ENCODE measurements around the gene MGMT. TPM values are rescaled to one million over a fixed set of nuclear protein-coding genes. Genes with fewer than 3 reads are reported as not detected.

MGMT gene
- total RNA-seq, 1 donor from 2014 or later: 20.8 TPM

- H3K36me3 Mint-ChIP-seq (ENCODE audit: unreplicated experiment): no peaks in the 10 kb centered on the region
- H3K27me3 Mint-ChIP-seq (ENCODE audit: unreplicated experiment): no peaks in the 10 kb centered on the region
- no peak overlapping the region for H3K27ac Mint-ChIP-seq (ENCODE audit: unreplicated experiment)
- DNase-seq (ENCODE audit: extremely low spot score, unreplicated experiment): no peak
- peaks cover 18% of the 10 kb centered on the region for H3K9me3 Mint-ChIP-seq (ENCODE audit: unreplicated experiment)
- no peak for TF ChIP-seq CTCF (IDR thresholded peaks at IDR 0.05)
- H3K4me1 Mint-ChIP-seq (ENCODE audit: unreplicated experiment): no peaks in the 10 kb centered on the region
- no peak overlapping the region for H3K4me3 Mint-ChIP-seq (ENCODE audit: unreplicated experiment)
Measured at GRCh38 chr10:129659508-129660268, 192.6 kb downstream of the MGMT start.

GRCh38 chr10:129660569-129660968 is 193.5 kb downstream of the MGMT start:
- Mint-ChIP-seq H3K4me3 (ENCODE audit: unreplicated experiment) (no peak overlapping the region), H3K36me3 (ENCODE audit: unreplicated experiment) (no peaks in the 10 kb centered on the region), H3K27ac (ENCODE audit: unreplicated experiment) (no peak overlapping the region), H3K4me1 (ENCODE audit: unreplicated experiment) (no peaks in the 10 kb centered on the region), H3K9me3 (ENCODE audit: unreplicated experiment) (peaks cover 23% of the 10 kb centered on the region), H3K27me3 (ENCODE audit: unreplicated experiment) (no peaks in the 10 kb centered on the region)
- DNase-seq (ENCODE audit: extremely low spot score, unreplicated experiment): no peak
- TF ChIP-seq CTCF (IDR thresholded peaks at IDR 0.05): no peak

- H3K27ac Mint-ChIP-seq (ENCODE audit: unreplicated experiment): no peak overlapping the region
- no peak for TF ChIP-seq CTCF (IDR thresholded peaks at IDR 0.05)
- no peaks in the 10 kb centered on the region for H3K27me3 Mint-ChIP-seq (ENCODE audit: unreplicated experiment)
- H3K4me3 Mint-ChIP-seq (ENCODE audit: unreplicated experiment): no peak overlapping the region
- no peak for DNase-seq (ENCODE audit: extremely low spot score, unreplicated experiment)
- peaks cover 26% of the 10 kb centered on the region for H3K9me3 Mint-ChIP-seq (ENCODE audit: unreplicated experiment)
- H3K4me1 Mint-ChIP-seq (ENCODE audit: unreplicated experiment): no peaks in the 10 kb centered on the region
- no peaks in the 10 kb centered on the region for H3K36me3 Mint-ChIP-seq (ENCODE audit: unreplicated experiment)
Measured at GRCh38 chr10:129662426-129662825, 195.4 kb downstream of the MGMT start.

- Mint-ChIP-seq H3K9me3 (ENCODE audit: unreplicated experiment) (peaks cover 41% of the 10 kb centered on the region), H3K27me3 (ENCODE audit: unreplicated experiment) (no peaks in the 10 kb centered on the region), H3K4me1 (ENCODE audit: unreplicated experiment) (no peaks in the 10 kb centered on the region), H3K4me3 (ENCODE audit: unreplicated experiment) (no peak overlapping the region), H3K36me3 (ENCODE audit: unreplicated experiment) (no peaks in the 10 kb centered on the region), H3K27ac (ENCODE audit: unreplicated experiment) (no peak overlapping the region)
- no peak for TF ChIP-seq CTCF (IDR thresholded peaks at IDR 0.05)
- no peak for DNase-seq (ENCODE audit: extremely low spot score, unreplicated experiment)
Measured at GRCh38 chr10:129670124-129670523, 203.1 kb downstream of the MGMT start.

- TF ChIP-seq CTCF (IDR thresholded peaks at IDR 0.05): no peak
- H3K9me3 Mint-ChIP-seq (ENCODE audit: unreplicated experiment): peaks cover 36% of the 10 kb centered on the region
- no peaks in the 10 kb centered on the region for H3K27me3 Mint-ChIP-seq (ENCODE audit: unreplicated experiment)
- no peak overlapping the region for H3K27ac Mint-ChIP-seq (ENCODE audit: unreplicated experiment)
- no peak overlapping the region for H3K4me3 Mint-ChIP-seq (ENCODE audit: unreplicated experiment)
- DNase-seq (ENCODE audit: extremely low spot score, unreplicated experiment): no peak
- H3K36me3 Mint-ChIP-seq (ENCODE audit: unreplicated experiment): no peaks in the 10 kb centered on the region
- H3K4me1 Mint-ChIP-seq (ENCODE audit: unreplicated experiment): no peaks in the 10 kb centered on the region
Measured at GRCh38 chr10:129673292-129673691, 206.3 kb downstream of the MGMT start.
